GM12878 (cell line): Measurements from ENCODE around the gene GAPT. TPM values are rescaled to one million over a fixed set of nuclear protein-coding genes. Genes with fewer than 3 reads are reported as not detected.

Source experiments
- ATAC-seq: fragments of 200-7000 bp; cut with Tn5 transposase; 3 replicates; pipeline ENCODE4 v1.9.1; 2020; ENCODE audit warnings: mild to moderate bottlenecking, moderate library complexity
- BruUV-seq: library from RNA; stranded (reverse); fragments of 400-500 nt; replicated peaks from 2 replicates; lab custom pipeline; 2021; lab: Mats Ljungman, UMichigan
- CTCF ChIA-PET: fragments of 300-600 bp; sonication (Branson Sonifier 250); formaldehyde crosslinking; extraction: SDS; loops from one replicate; lab custom pipeline; 2021; ENCODE audit warnings: inconsistent platforms; lab: Yijun Ruan, JAX
- POLR2A ChIA-PET: fragments of 350-600 bp; formaldehyde crosslinking; extraction: SDS; loops from one replicate; lab custom pipeline; 2021; ENCODE audit warnings: inconsistent platforms; lab: Charles Lee
- RAD21 ChIA-PET: fragments of 300-600 bp; sonication (Branson Sonifier 250); formaldehyde crosslinking; loops from one replicate; lab custom pipeline; 2023; ENCODE audit warnings: antibody characterized with exemption; ENCODE audit not compliant: unreplicated experiment; lab: Charles Lee
- SMC1A ChIA-PET: fragments of 300-600 bp; sonication (Branson Sonifier 250); formaldehyde crosslinking; loops from one replicate; lab custom pipeline; 2023; ENCODE audit not compliant: unreplicated experiment, uncharacterized antibody; lab: Charles Lee
- DNase-seq: peaks from one replicate; pipeline ENCODE4 v3.0.0-alpha.2; 2011; ENCODE audit warnings: low read depth, low spot score
- FAIRE-seq: peaks from 3 replicates; lab custom pipeline; 2011; peaks lifted over from hg19 to GRCh38; lab: Jason Lieb, UNC
- H2AFZ ChIP-seq: 2 replicates; pipeline ENCODE4 v1.6.0; 2011; ENCODE audit warnings: low read depth, low read length, control low read depth; ENCODE audit not compliant: control insufficient read depth
- H3K27ac ChIP-seq: 2 replicates; pipeline ENCODE4 v1.5.1; 2011; ENCODE audit warnings: control low read depth; ENCODE audit not compliant: control insufficient read depth, insufficient read depth
- H3K27me3 ChIP-seq, 2 experiments: replicated peaks in 1 of 2; 2 replicates each; pipeline versions ENCODE4 v1.6.0 to v1.6.1; 2011; ENCODE audit warnings: low read length in 1 of 2; ENCODE audit not compliant: control insufficient read depth in 2 of 2, insufficient read depth in 2 of 2
- H3K36me3 ChIP-seq, 2 experiments: 2 replicates each; pipeline ENCODE4 v1.5.1; 2011; ENCODE audit warnings: low read length in 1 of 2; ENCODE audit not compliant: control insufficient read depth in 2 of 2, insufficient read depth in 2 of 2
- H3K4me1 ChIP-seq: 2 replicates; pipeline ENCODE4 v1.6.1; 2011; ENCODE audit warnings: mild to moderate bottlenecking, low read length, moderate library complexity, mixed read lengths; ENCODE audit not compliant: control insufficient read depth, insufficient read depth
- H3K4me2 ChIP-seq: 2 replicates; pipeline ENCODE4 v1.6.0; 2011; ENCODE audit warnings: control low read depth; ENCODE audit not compliant: control insufficient read depth, insufficient read depth
- H3K4me3 ChIP-seq: fragments of 200-600 bp; sonication (generic); 2 replicates; pipeline ENCODE4 v1.5.1; 2016
- H3K79me2 ChIP-seq: 2 replicates; pipeline ENCODE4 v1.6.0; 2011; ENCODE audit warnings: low read length; ENCODE audit not compliant: control insufficient read depth, insufficient read depth
- H3K9ac ChIP-seq: 2 replicates; pipeline ENCODE4 v1.8.0; 2011; ENCODE audit warnings: low read length, control low read depth, mixed read lengths; ENCODE audit not compliant: control insufficient read depth, insufficient read depth
- H3K9me3 ChIP-seq: replicated peaks from 3 replicates; pipeline ENCODE4 v1.5.1; 2011; ENCODE audit warnings: mild to moderate bottlenecking, low read length; ENCODE audit not compliant: control insufficient read depth, insufficient read depth
- H4K20me1 ChIP-seq: 2 replicates; pipeline ENCODE4 v1.6.0; 2011; ENCODE audit not compliant: control insufficient read depth, insufficient read depth
- CBFB ChIP-seq: IDR thresholded peaks from 2 replicates; pipeline ENCODE4 v1.6.1; 2016; ENCODE audit warnings: antibody characterized with exemption, low read depth
- CTCF ChIP-seq, 3 experiments: IDR thresholded peaks in 2 of 3; conservative IDR thresholded peaks in 1 of 3; 2 replicates each; pipeline ENCODE4 v1.5.1; 2011; ENCODE audit warnings: low read depth in 3 of 3, low read length in 3 of 3, mild to moderate bottlenecking in 3 of 3, control low read depth in 2 of 3, moderate library complexity in 2 of 3, inconsistent platforms in 1 of 3, mixed read lengths in 1 of 3; ENCODE audit not compliant: control insufficient read depth in 2 of 3, insufficient read depth in 1 of 3; ENCODE audit errors: extremely low read depth in 1 of 3
- E2F4 ChIP-seq: IDR thresholded peaks from 2 replicates; pipeline ENCODE4 v1.6.1; 2012; ENCODE audit warnings: low read depth, low read length, improper control_type of control experiment
- IKZF1 ChIP-seq: fragments of 450-650 bp; conservative IDR thresholded peaks from 2 replicates; pipeline ENCODE4 v1.6.1; 2017; ENCODE audit warnings: antibody characterized with exemption, mild to moderate bottlenecking
- IRF3 ChIP-seq: fragments of 450-650 bp; IDR thresholded peaks from 2 replicates; pipeline ENCODE4 v1.6.1; 2014; ENCODE audit warnings: mild to moderate bottlenecking
- MAX ChIP-seq: IDR thresholded peaks from 2 replicates; pipeline ENCODE4 v1.6.1; 2012; ENCODE audit warnings: low read depth, low read length, improper control_type of control experiment
- MEF2B ChIP-seq: fragments of 450-650 bp; IDR thresholded peaks from 2 replicates; pipeline ENCODE4 v1.6.1; 2018; ENCODE audit warnings: mild to moderate bottlenecking, moderate library complexity; ENCODE audit not compliant: partially characterized antibody, poor library complexity, severe bottlenecking
- PKNOX1 ChIP-seq: fragments of 450-650 bp; IDR thresholded peaks from 2 replicates; pipeline ENCODE4 v1.6.1; 2016; ENCODE audit warnings: mild to moderate bottlenecking
- POU2F2 ChIP-seq: IDR thresholded peaks from 3 replicates; pipeline ENCODE4 v1.6.1; 2011; ENCODE audit warnings: low read depth, mild to moderate bottlenecking, low read length, borderline replicate concordance
- RELA ChIP-seq: fragments of 450-650 bp; IDR thresholded peaks from 2 replicates; pipeline ENCODE4 v1.8.0; 2014; ENCODE audit warnings: borderline replicate concordance; ENCODE audit not compliant: partially characterized antibody
- TARDBP ChIP-seq: IDR thresholded peaks from 2 replicates; pipeline ENCODE4 v1.6.1; 2016; ENCODE audit warnings: borderline replicate concordance
- ZBTB40 ChIP-seq: fragments of 450-650 bp; IDR thresholded peaks from 2 replicates; pipeline ENCODE4 v1.6.1; 2016; ENCODE audit warnings: mild to moderate bottlenecking, moderate library complexity, borderline replicate concordance
- WGBS: methylation state at CpG from one replicate; pipeline ENCODE4 v1.1.6; 2016; ENCODE audit warnings: low lambda C conversion rate; ENCODE audit not compliant: insufficient replicate concordance, insufficient coverage; ENCODE audit errors: missing lambda C conversion rate; 5-methylcytosine and 5-hydroxymethylcytosine counted together
- in situ Hi-C: fragments of 300-500 bp; cut with MboI; formaldehyde crosslinking; loops from 9 replicates; pipeline ENCODE4 v1.14.3; 2018; ENCODE audit warnings: mixed read lengths
- intact Hi-C: fragments of 100-400 bp; cut with micrococcal nuclease; formaldehyde crosslinking; loops from one replicate; pipeline ENCODE4 v1.14.2; 2022; ENCODE audit not compliant: unreplicated experiment
- polyA plus RNA-seq, 11 experiments: library from polyadenylated mRNA; depleted of rRNA in 4 of 11; unstranded in 6 of 11; stranded (reverse) in 5 of 11; fragments of >200 nt; fragmentation: Nextera tagmentation in 4 of 11; fragmentation: Illumina TruSeq in 1 of 11; extraction: Ambion mirVana in 4 of 11; extraction: Trizol in 1 of 11; gene quantifications; 1 replicate in 1 of 11; 2 replicates in 10 of 11; pipeline versions ENCODE4 v1.2.1 to v1.2.3, GENCODE V29; 2011 to 2016; ENCODE audit warnings: inconsistent platforms in 2 of 11, missing spikeins in 2 of 11, low read depth in 1 of 11
- total RNA-seq, 4 experiments: library from RNA; depleted of rRNA in 3 of 4; stranded (reverse); fragments of >200 nt in 3 of 4; fragmentation: Illumina TruSeq in 1 of 4; extraction: Trizol in 1 of 4; gene quantifications; 2 replicates each; pipeline versions ENCODE4 v1.2.1 to v1.2.3, GENCODE V29; 2013 to 2021

GAPT gene
- total and polyA plus RNA-seq, 10 of the 15 experiments (the other 5 are each of a cell fraction or from before 2014, with no cell fraction given), result 0.15 to 0.96 (median 0.57) TPM; not detected in 2

- ATAC-seq (peak; percentile 92), DNase-seq (peak; percentile 49), FAIRE-seq (peak; percentile 83)
- intact Hi-C loops, result loop anchor here (1.0 to 10.0 kb wide), 6 partner anchors 64 to 1556 kb away; partner anchors contain the start of gene SETD9
- in situ Hi-C loops, result loop anchor here (5.0 to 25.0 kb wide), 3 partner anchors 799 to 1549 kb away; partner anchors contain the start of gene SETD9
- Histone ChIP-seq H3K27me3 (peaks cover 2 to 8% of the 10 kb centered on the region in 2 experiments; a peak in 3 of 4 replicates), H2AFZ (peak overlapping the region; percentile 92), H3K79me2 (no peaks in the 10 kb centered on the region), H3K4me2 (peak overlapping the region; percentile 98), H3K36me3 (no peaks in the 10 kb centered on the region), H3K27ac (no peak overlapping the region), H3K9ac (peak overlapping the region; percentile 37; the same call in 1 of the 2 replicates), H4K20me1 (no peaks in the 10 kb centered on the region), H3K4me3 (peak overlapping the region; percentile 54), H3K9me3 (no peaks in the 10 kb centered on the region), H3K4me1 (peaks cover 12% of the 10 kb centered on the region)
- CTCF ChIA-PET, result interaction anchor here (0.5 to 6.8 kb wide), 45 partner anchors 12 to 1551 kb away, joined by 3 to 80 read pairs (median 4); no protein-coding TSS in a partner anchor
- POLR2A ChIA-PET, result interaction anchor here (0.9 kb wide), 1 partner anchor 962 kb away, joined by 3 read pairs; no protein-coding TSS in a partner anchor
- RAD21 ChIA-PET, result interaction anchor here (0.7 to 6.3 kb wide), 15 partner anchors 16 to 1549 kb away, joined by 3 to 42 read pairs (median 5); no protein-coding TSS in a partner anchor
- SMC1A ChIA-PET, result interaction anchor here (0.6 to 4.7 kb wide), 20 partner anchors 94 to 1241 kb away, joined by 3 to 38 read pairs (median 4); no protein-coding TSS in a partner anchor
- BruUV-seq, result no TSS peak
- 2% methylated on average over 30 of the region's 30 CpGs for WGBS
- TF ChIP-seq IKZF1 (0 out of 2 replicates have a peak, but pooled peaks have one; percentile 22), CTCF (IDR thresholded peaks at IDR 0.05 in 2 of 3, conservative IDR thresholded peaks at IDR 0.05 in 1 of 3; ENCODE audit: control insufficient read depth in 2 of 3, extremely low read depth in 1 of 3, insufficient read depth in 1 of 3, low read depth in 3 of 3, low read length in 3 of 3) (peak; percentile 76 to 84 (median 84)), RELA (no peak), CBFB (no peak), E2F4 (no peak), IRF3 (no peak), TARDBP (no peak), PKNOX1 (0 out of 2 replicates have a peak, but pooled peaks have one; percentile 7), POU2F2 (no peak), MEF2B (no peak), MAX (no peak), ZBTB40 (no peak)
These were observed 30.4 kb upstream of the GAPT start for GRCh38 chr5:58460732-58461286.
